Ishikawa (cell line): ENCODE measurements around the gene SH3RF3.

Source experiments
- EGR1 ChIP-seq: IDR thresholded peaks from 2 replicates; pipeline ENCODE4 v1.6.1; 2012
- EP300 ChIP-seq: IDR thresholded peaks from 2 replicates; pipeline ENCODE4 v1.6.1; 2012; ENCODE audit warnings: borderline replicate concordance
- MAX ChIP-seq: IDR thresholded peaks from 2 replicates; pipeline ENCODE4 v1.6.1; 2012
- NFIC ChIP-seq: IDR thresholded peaks from 2 replicates; pipeline ENCODE4 v1.6.1; 2012
- TAF1 ChIP-seq: IDR thresholded peaks from 2 replicates; pipeline ENCODE4 v1.6.1; 2012; ENCODE audit warnings: low read depth, mild to moderate bottlenecking

GRCh38 chr2:109433926-109434325 lies 304.9 kb downstream of the SH3RF3 start:
- TF ChIP-seq TAF1 (no peak), MAX (no peak), NFIC (no peak), EP300 (no peak), EGR1 (no peak)
